Breast epithelium (tissue), 3 donors: ENCODE measurements around the gene CTCFL.

Experiments used
- POLR2A ChIP-seq: fragments of 450-650 bp; IDR thresholded peaks from one replicate; pipeline ENCODE4 v1.6.1; 2016; ENCODE audit warnings: antibody characterized with exemption, mild to moderate bottlenecking, moderate library complexity
- POLR2AphosphoS5 ChIP-seq, 3 donors: sonication (generic); formaldehyde crosslinking; IDR thresholded peaks; one replicate each; pipeline ENCODE4 v1.6.1; 2017; ENCODE audit warnings: antibody characterized with exemption in 3 of 3
- TF ChIP-seq, protein P1 (sequence below), 3 donors: fragments of 450-650 bp; IDR thresholded peaks; one replicate each; pipeline ENCODE4 v1.5.1; 2016 to 2017; ENCODE audit warnings: antibody characterized with exemption in 3 of 3, mild to moderate bottlenecking in 3 of 3, moderate library complexity in 3 of 3

DNA sequence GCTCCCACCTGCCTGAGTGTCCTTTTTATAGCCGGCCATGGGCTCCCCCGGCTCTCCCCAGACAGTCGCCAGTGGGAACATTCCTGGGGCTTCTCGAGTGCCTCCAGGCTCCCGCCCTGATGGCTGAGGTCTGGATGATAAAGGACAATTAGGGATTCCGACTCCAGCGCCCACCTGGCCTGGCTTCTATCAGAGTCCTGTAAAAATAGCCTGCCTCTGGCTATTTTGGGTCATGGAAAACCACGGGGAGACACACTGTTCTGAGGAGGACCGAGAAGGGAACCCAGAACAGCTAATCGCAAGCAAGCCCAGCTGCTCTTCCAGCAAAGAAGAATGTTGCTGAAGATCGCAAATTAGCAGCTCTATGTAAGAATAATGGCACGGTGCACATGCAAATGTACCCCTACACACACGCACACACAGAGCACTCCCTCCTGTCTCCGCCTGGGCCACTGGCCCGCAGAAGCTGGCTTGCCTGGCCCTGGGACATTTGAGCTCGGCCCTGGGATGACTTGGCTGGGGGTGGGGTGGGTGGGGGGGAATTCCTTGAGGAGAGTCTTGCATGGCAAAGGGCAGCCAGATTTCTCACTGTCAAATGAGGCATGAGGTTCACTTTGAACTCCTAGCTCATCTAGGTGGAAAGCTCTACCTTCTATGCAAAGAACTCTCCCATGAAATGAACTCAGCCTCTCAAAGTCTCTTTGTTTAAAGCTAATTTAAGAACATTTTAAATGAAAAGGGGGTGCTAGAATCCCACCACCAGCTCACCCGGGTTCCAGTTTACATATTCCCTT lies 55.3 kb downstream of the CTCFL start:
- TF ChIP-seq, protein P1, sequence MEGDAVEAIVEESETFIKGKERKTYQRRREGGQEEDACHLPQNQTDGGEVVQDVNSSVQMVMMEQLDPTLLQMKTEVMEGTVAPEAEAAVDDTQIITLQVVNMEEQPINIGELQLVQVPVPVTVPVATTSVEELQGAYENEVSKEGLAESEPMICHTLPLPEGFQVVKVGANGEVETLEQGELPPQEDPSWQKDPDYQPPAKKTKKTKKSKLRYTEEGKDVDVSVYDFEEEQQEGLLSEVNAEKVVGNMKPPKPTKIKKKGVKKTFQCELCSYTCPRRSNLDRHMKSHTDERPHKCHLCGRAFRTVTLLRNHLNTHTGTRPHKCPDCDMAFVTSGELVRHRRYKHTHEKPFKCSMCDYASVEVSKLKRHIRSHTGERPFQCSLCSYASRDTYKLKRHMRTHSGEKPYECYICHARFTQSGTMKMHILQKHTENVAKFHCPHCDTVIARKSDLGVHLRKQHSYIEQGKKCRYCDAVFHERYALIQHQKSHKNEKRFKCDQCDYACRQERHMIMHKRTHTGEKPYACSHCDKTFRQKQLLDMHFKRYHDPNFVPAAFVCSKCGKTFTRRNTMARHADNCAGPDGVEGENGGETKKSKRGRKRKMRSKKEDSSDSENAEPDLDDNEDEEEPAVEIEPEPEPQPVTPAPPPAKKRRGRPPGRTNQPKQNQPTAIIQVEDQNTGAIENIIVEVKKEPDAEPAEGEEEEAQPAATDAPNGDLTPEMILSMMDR (IDR thresholded peaks at IDR 0.05), result no peak
- TF ChIP-seq POLR2A (no peak), POLR2AphosphoS5 (IDR thresholded peaks at IDR 0.05) (no peak)
